AG20443 (cell line): ENCODE measurements around the gene GMFB.

Source experiments
- DNase-seq: peaks from one replicate; pipeline ENCODE4 v3.0.0; 2012; ENCODE audit warnings: low spot score, mixed read lengths

Gene GMFB

GRCh38 chr14:54425537-54426274 lies 63.1 kb downstream of the GMFB start:
- DNase-seq, result no peak

- DNase-seq, result no peak
Observed at GRCh38 chr14:54425068-54425467, 63.7 kb downstream of the GMFB start.
